Renal cortical epithelial cell (primary cell): ENCODE data around the gene MED25. TPM values are rescaled to one million over a fixed set of nuclear protein-coding genes. Genes with fewer than 3 reads are reported as not detected.

ENCODE experiments used
- DNase-seq: peaks from one replicate; pipeline ENCODE4 v3.0.0-alpha.2; 2011; ENCODE audit warnings: low read depth
- total RNA-seq: library from RNA; depleted of rRNA; stranded (reverse); fragments of >200 nt; gene quantifications from 2 replicates; pipeline ENCODE4 v1.2.3, GENCODE V29; 2014

The MED25 gene
- total RNA-seq, 1 donor from 2014 or later, result 66.7 TPM

- no peak for DNase-seq
These were observed 55.0 kb downstream of the MED25 start for GRCh38 chr19:49873129-49873521.

GRCh38 chr19:49873834-49874233 lies 55.7 kb downstream of the MED25 start:
- DNase-seq, result no peak

GRCh38 chr19:49874503-49875157 lies 56.5 kb downstream of the MED25 start:
- no peak for DNase-seq

GRCh38 chr19:49875177-49875576 lies 57.1 kb downstream of the MED25 start:
- DNase-seq, result no peak

GRCh38 chr19:49875857-49876421 lies 57.9 kb downstream of the MED25 start:
- no peak for DNase-seq

- peak; percentile 95 for DNase-seq
These were observed 58.4 kb downstream of the MED25 start for GRCh38 chr19:49876422-49877019.

- peak; percentile 99 for DNase-seq
These were observed 59.2 kb downstream of the MED25 start, which contains the start of the genes AKT1S1 and TBC1D17 for GRCh38 chr19:49877020-49877878. TSS of gene AKT1S1 (minus strand) at chr19:49877355. CDS start at chr19:49873295, 4,060 bp downstream. TSS of gene TBC1D17 (plus strand) at chr19:49877702. CDS start at chr19:49877724, 22 bp downstream.

GRCh38 chr19:49877879-49878743 lies 60.0 kb downstream of the MED25 start:
- peak; percentile 87 for DNase-seq

- no peak for DNase-seq
These were observed 60.6 kb downstream of the MED25 start for GRCh38 chr19:49878744-49879070.

- no peak for DNase-seq
These were observed 61.3 kb downstream of the MED25 start for GRCh38 chr19:49879243-49879963.

- no peak for DNase-seq
These were observed 62.2 kb downstream of the MED25 start for GRCh38 chr19:49880162-49880869.

- DNase-seq, result no peak
These were observed 63.1 kb downstream of the MED25 start for GRCh38 chr19:49881186-49881585.

GRCh38 chr19:49881672-49882394 lies 63.7 kb downstream of the MED25 start:
- DNase-seq, result no peak

- no peak for DNase-seq
These were observed 64.6 kb downstream of the MED25 start for GRCh38 chr19:49882643-49883042.

- DNase-seq, result no peak
These were observed 65.0 kb downstream of the MED25 start for GRCh38 chr19:49883094-49883493.

- DNase-seq, result no peak
These were observed 66.0 kb downstream of the MED25 start for GRCh38 chr19:49884109-49884508.

GRCh38 chr19:49884760-49885159 lies 66.7 kb downstream of the MED25 start:
- DNase-seq, result no peak
